Heart left ventricle (tissue), 16 donors: ENCODE data around the gene TAPBP. TPM values are rescaled to one million over a fixed set of nuclear protein-coding genes. Genes with fewer than 3 reads are reported as not detected.
A peak's percentile ranks its signal among the peaks of the same experiment; 100 is the strongest.

ENCODE experiments used
- ATAC-seq, 4 donors: fragments of 200-7000 bp; cut with Tn5 transposase; one replicate each; pipeline ENCODE4 v1.9.1; 2020 to 2022; ENCODE audit warnings: moderate library complexity in 4 of 4, mild to moderate bottlenecking in 3 of 4, moderate number of reproducible peaks in 1 of 4
- DNase-seq, 5 donors: peaks; one replicate each; pipeline ENCODE4 v3.0.0-alpha.2; 2020
- H3K27ac ChIP-seq, 12 donors: fragments of 200-600 bp; sonication (generic) in 4 of 12; one replicate each; pipeline versions ENCODE4 v1.5.0 to v1.8.0; 2016 to 2022; ENCODE audit warnings: mild to moderate bottlenecking in 2 of 12
- H3K27me3 ChIP-seq, 9 donors: fragments of 200-600 bp; sonication (generic) in 2 of 9; one replicate each; pipeline versions ENCODE4 v1.5.1 to v1.8.0; 2016 to 2022; ENCODE audit warnings: mild to moderate bottlenecking in 3 of 9
- H3K36me3 ChIP-seq, 9 donors: fragments of 200-600 bp; sonication (generic) in 2 of 9; one replicate each; pipeline versions ENCODE4 v1.5.0 to v1.8.0; 2018 to 2022; ENCODE audit warnings: mild to moderate bottlenecking in 2 of 9
- H3K4me1 ChIP-seq, 12 donors: fragments of 200-600 bp; sonication (generic) in 4 of 12; one replicate each; pipeline versions ENCODE4 v1.5.0 to v1.8.0; 2016 to 2022; ENCODE audit warnings: mild to moderate bottlenecking in 3 of 12
- H3K4me3 ChIP-seq, 12 donors: fragments of 200-600 bp; sonication (generic) in 4 of 12; one replicate each; pipeline versions ENCODE4 v1.5.0 to v1.8.0; 2017 to 2022; ENCODE audit warnings: mild to moderate bottlenecking in 9 of 12, moderate library complexity in 4 of 12
- H3K9me3 ChIP-seq, 12 donors: fragments of 200-600 bp; sonication (generic) in 4 of 12; one replicate each; pipeline versions ENCODE4 v1.5.0 to v1.8.0; 2016 to 2022; ENCODE audit warnings: mild to moderate bottlenecking in 1 of 12
- CTCF ChIP-seq, 12 donors: fragments of 200-600 bp; sonication (generic) in 4 of 12; IDR thresholded peaks; one replicate each; pipeline versions ENCODE4 v1.5.0 to v1.8.0; 2018 to 2022; ENCODE audit warnings: antibody characterized with exemption in 12 of 12, mild to moderate bottlenecking in 5 of 12
- POLR2A ChIP-seq, 2 donors: fragments of 450-650 bp; IDR thresholded peaks; one replicate each; pipeline ENCODE4 v1.6.1; 2017; ENCODE audit warnings: antibody characterized with exemption in 2 of 2, mild to moderate bottlenecking in 2 of 2, moderate library complexity in 2 of 2
- WGBS, 4 donors: extraction: QIAGEN DNeasy Blood & Tissue Kit in 2 of 4; methylation state at CpG; one replicate each; pipeline versions ENCODE4 v1.1.5 to v1.1.7; 2013 to 2018; 5-methylcytosine and 5-hydroxymethylcytosine counted together
- intact Hi-C, 10 donors: fragments of 100-400 bp; cut with DNase I; formaldehyde crosslinking; loops; one replicate each; pipeline versions ENCODE4 v1.11.1 to v1.14.2; 2022
- polyA plus RNA-seq, 2 donors: library from polyadenylated mRNA; stranded (reverse); fragments of 200-250 nt; gene quantifications; one replicate each; pipeline ENCODE4 v1.2.3, GENCODE V29; 2013
- total RNA-seq, 9 donors: library from RNA; depleted of rRNA in 2 of 9; stranded (reverse); fragments of >200 nt in 2 of 9; fragmentation: NEBNext Ultra II Directional in 3 of 9; extraction: Animal tissue kit (Norgen Biotek cat#: 25700) in 3 of 9; gene quantifications; one replicate each; pipeline versions ENCODE4 v1.1.0 to v1.2.4, GENCODE V29; 2016 to 2023
- donor health status: ischemic (EF 13 %, LVEDD 7.1; RV severe dilation, severe dysfunction).
- donor health status: healthy with polysubstance abuse.
- donor health status: DM: no; HTN: yes; CAD: no.
- donor health status: DM: no; HTN: no; CAD: no.
- donor health status: ischemic (EF 25% LVEDD 6.9; RV normal size, moderate dysfunction).
- donor health status: ischemic (EF 25% LVEDD 5.7; RV mildly dilated, moderate dysfunction).
- donor health status: healthy.
- donor health status: DM: yes; HTN: yes; CAD: no.
- donor health status: ischemic (EF 35%, LVEDD 5.7; RV mildly dilated, moderate dysfunction).
- donor health status: nonischemic (EF 11% LVEDD 7.7; RV severe dilation, severe dysfunction).
- donor health status: DM: yes; HTN: yes; CAD: no.
- donor health status: PGD.
- donor health status: ischemic (EF 29% LVEDD 5.4; RV normal size, mild dysfunction).
- donor health status: nonischemic (EF 23%, LVEDD 6.1; RV moderate dilation, normal function).

The TAPBP gene
- total and polyA plus RNA-seq, 11 donors = 28.3 to 248 (median 86.0) TPM

GRCh38 chr6:33298773-33299236, 15.1 kb downstream of the TAPBP start, which contains the start of gene RGL2:
TSS of gene RGL2 (minus strand) at chr6:33298942. CDS start at chr6:33298610, 332 bp downstream.
- intact Hi-C loops = loop anchor here in 3 of 10 donors (1.0 to 2.0 kb wide), 4 partner anchors 10 to 22 kb away; partner anchors contain the start of genes PFDN6 (in 2 of the 3), WDR46 (in 2 of the 3), B3GALT4 (in 1 of the 3) and TAPBP (in 1 of the 3)
- peak; percentile 70 to 85 (median 78) for ATAC-seq
- peak within 1 kb of the TSS; percentile 88 to 99 (median 98) for H3K27ac ChIP-seq
- H3K36me3 ChIP-seq = peaks cover 0 to 65% (median 50%) of the 10 kb centered on the region in 9 donors
- DNase-seq = peak; percentile 91 to 95 (median 93)
- H3K4me1 ChIP-seq = peaks cover 0 to 36% (median 25%) of the 10 kb centered on the region in 12 donors
- H3K4me3 ChIP-seq = peak within 1 kb of the TSS; percentile 63 to 100 (median 84)
- no peaks in the 10 kb centered on the region for H3K27me3 ChIP-seq
- 0 to 1% (median 0%) methylated on average over 4 to 34 of the region's 34 CpGs for WGBS, 4 donors
- H3K9me3 ChIP-seq = no peaks in the 10 kb centered on the region
- TF ChIP-seq CTCF (IDR thresholded peaks at IDR 0.05) (no peak), POLR2A (IDR thresholded peaks at IDR 0.05) (no peak)

- DNase-seq (peak; percentile 71 to 78 (median 74)), ATAC-seq (peak; percentile 3 to 41 (median 35))
- H3K4me1 ChIP-seq = peaks cover 0 to 36% (median 25%) of the 10 kb centered on the region in 12 donors
- intact Hi-C loops = loop anchor here in 2 of 10 donors (2.0 kb wide), 2 partner anchors 15 to 17 kb away; partner anchors contain the start of gene TAPBP (in 1 of the 2)
- H3K9me3 ChIP-seq = no peaks in the 10 kb centered on the region
- H3K36me3 ChIP-seq = peaks cover 0 to 65% (median 50%) of the 10 kb centered on the region in 9 donors
- H3K27ac ChIP-seq = peak overlapping the region; percentile 88 to 99 (median 98)
- peak in 1 of 2 donors; percentile 31 for TF ChIP-seq POLR2A (IDR thresholded peaks at IDR 0.05)
- TF ChIP-seq CTCF (IDR thresholded peaks at IDR 0.05) = peak in 1 of 12 donors; percentile 17
- whole genome bisulfite sequencing, 4 donors = 1 to 2% (median 1%) methylated on average over 39 to 42 of the region's 42 CpGs
- no peaks in the 10 kb centered on the region for H3K27me3 ChIP-seq
- peak overlapping the region; percentile 63 to 100 (median 84) for H3K4me3 ChIP-seq
These were observed 15.7 kb downstream of the TAPBP start for GRCh38 chr6:33297956-33298772.

- Histone ChIP-seq H3K36me3 (peaks cover 0 to 65% (median 50%) of the 10 kb centered on the region in 9 donors), H3K4me3 (peak overlapping the region; percentile 63 to 100 (median 84)), H3K4me1 (peaks cover 0 to 36% (median 25%) of the 10 kb centered on the region in 12 donors), H3K27me3 (no peaks in the 10 kb centered on the region), H3K9me3 (no peaks in the 10 kb centered on the region), H3K27ac (peak overlapping the region; percentile 88 to 99 (median 98))
- no peak for TF ChIP-seq POLR2A (IDR thresholded peaks at IDR 0.05)
- no peak for TF ChIP-seq CTCF (IDR thresholded peaks at IDR 0.05)
- DNase-seq = peak in 1 of 5 donors; percentile 66
- no peak for ATAC-seq
- 19 to 21% (median 20%) methylated on average over 15 to 16 of the region's 16 CpGs for WGBS, 4 donors
- intact Hi-C loops = no loop called here
These were observed 16.4 kb downstream of the TAPBP start for GRCh38 chr6:33297406-33297955.
